Rectal smooth muscle tissue (tissue), 1 donor: ENCODE results near the gene FAM20A.

Source experiments
- H3K27ac ChIP-seq: one replicate; pipeline ENCODE4 v1.7.0; 2013; ENCODE audit warnings: low read depth, low read length, inconsistent platforms
- H3K27me3 ChIP-seq: one replicate; pipeline ENCODE4 v1.7.0; 2013; ENCODE audit warnings: low read length; ENCODE audit not compliant: control insufficient read depth, insufficient read depth
- H3K36me3 ChIP-seq: one replicate; pipeline ENCODE4 v1.7.0; 2013; ENCODE audit warnings: low read length; ENCODE audit not compliant: control insufficient read depth, insufficient read depth
- H3K4me1 ChIP-seq: one replicate; pipeline ENCODE4 v1.7.0; 2013; ENCODE audit warnings: low read length; ENCODE audit not compliant: control insufficient read depth, insufficient read depth
- H3K4me3 ChIP-seq: one replicate; pipeline ENCODE4 v1.7.0; 2013; ENCODE audit warnings: low read length
- H3K9ac ChIP-seq: one replicate; pipeline ENCODE4 v1.7.0; 2013; ENCODE audit warnings: low read length

The FAM20A gene

DNA sequence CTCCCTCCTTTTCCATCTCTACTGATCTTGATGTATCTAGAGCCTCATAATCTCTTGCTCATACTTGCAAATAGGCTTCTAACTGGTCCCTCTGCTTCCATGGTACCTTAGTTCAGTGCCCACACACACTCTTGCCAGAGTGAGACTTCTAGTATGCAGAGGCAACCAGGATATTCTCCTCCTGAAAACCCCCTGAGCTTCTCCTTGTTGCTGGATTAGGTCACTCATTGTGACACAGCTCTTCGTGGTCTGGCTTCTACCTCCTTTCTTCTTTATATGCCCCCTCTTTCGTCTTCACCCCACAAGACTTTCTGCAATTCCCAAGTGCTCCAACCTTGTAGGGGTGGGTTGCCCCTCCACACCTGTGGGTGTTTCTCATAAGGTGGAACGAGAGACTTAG lies 2.5 kb upstream of the FAM20A start:
- H3K9ac ChIP-seq: no peak overlapping the region
- no peak overlapping the region for H3K4me3 ChIP-seq
- no peak overlapping the region for H3K27ac ChIP-seq
- no peaks in the 10 kb centered on the region for H3K36me3 ChIP-seq
- H3K4me1 ChIP-seq: no peaks in the 10 kb centered on the region
- H3K27me3 ChIP-seq: peaks cover 12% of the 10 kb centered on the region

DNA sequence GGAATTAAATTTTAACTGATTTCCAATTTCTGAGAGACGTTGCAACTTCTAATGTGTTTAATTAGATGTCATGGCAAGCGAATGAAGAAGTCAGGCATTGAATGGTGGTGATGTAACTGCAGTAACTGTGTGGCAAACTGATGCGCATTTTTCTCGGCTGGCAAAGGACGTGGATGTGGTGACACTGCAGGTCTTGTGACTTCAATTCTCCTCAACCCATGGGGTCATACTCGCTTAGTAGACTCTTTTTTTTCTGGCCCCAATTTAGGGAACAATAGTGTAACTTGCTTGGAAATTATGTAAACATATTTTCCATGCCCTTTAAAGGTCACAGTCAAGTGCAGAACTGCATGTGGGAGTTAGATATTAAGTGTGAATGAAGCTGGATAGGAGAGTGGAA lies 1.9 kb upstream of the FAM20A start:
- H3K9ac ChIP-seq: no peak overlapping the region
- no peak overlapping the region for H3K27ac ChIP-seq

DNA sequence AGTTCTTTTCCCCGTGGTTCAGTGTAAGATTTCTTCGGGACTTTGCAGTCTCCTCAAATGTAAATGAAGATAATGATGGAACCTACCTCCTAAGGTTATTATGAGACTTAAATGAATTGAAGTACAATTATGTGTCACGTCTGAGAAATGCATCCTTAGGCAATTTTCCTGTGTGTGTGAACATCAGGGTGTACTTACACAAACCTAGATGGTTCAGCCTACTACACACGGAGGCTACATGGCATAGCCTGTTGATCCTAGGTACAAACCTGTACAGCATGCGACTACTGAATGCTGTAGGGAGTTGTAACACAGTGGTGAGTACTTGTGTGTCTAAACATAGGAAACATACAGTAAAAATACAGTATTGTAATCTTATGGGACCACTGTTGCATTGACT lies 1.1 kb upstream of the FAM20A start:
- Histone ChIP-seq H3K27me3 (peaks cover 12% of the 10 kb centered on the region), H3K9ac (no peak overlapping the region), H3K27ac (peak overlapping the region; percentile 19), H3K4me1 (no peaks in the 10 kb centered on the region), H3K36me3 (no peaks in the 10 kb centered on the region), H3K4me3 (no peak overlapping the region)

More for the DNA sequence above, 1.9 kb upstream of the FAM20A start:
- H3K36me3 ChIP-seq: no peaks in the 10 kb centered on the region
- no peaks in the 10 kb centered on the region for H3K4me1 ChIP-seq
- peaks cover 12% of the 10 kb centered on the region for H3K27me3 ChIP-seq
- H3K4me3 ChIP-seq: no peak overlapping the region

DNA sequence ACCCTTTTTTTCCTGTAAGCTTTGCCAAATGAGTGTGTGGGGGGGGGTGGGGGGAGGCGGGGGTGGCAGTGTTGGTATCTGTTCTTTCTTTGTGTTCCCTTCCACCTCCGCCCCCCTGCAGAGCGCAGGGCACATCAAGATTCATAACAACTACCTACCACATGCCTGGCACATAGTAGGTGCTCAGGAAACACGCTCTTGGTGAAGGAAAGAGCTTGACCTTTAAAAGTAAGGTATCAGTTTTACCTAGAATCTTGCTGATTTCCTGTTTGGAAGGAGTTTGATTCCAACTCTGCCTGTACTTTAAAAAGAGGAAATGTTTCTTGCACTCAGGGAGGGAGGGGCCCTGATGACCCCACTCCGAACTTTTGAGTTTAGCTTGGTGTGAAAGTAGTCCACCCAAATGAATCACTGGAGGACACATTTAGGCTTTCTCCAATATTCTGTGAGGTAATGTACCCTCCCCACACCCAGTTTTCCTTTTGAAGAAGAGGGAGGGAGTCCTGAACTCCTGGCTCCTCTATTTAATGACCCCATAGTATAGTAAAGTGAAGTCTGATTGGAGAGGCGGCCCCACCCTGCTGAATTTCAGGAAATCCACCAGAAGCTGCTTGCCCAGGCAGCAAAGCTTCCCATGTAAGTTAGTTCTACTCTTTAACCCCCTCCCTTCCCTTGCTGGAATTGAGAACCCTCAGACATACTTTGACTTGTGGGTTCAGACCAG lies 560 bp upstream of the FAM20A start:
- no peak overlapping the region for H3K9ac ChIP-seq
- H3K27me3 ChIP-seq: peaks cover 12% of the 10 kb centered on the region
- no peaks in the 10 kb centered on the region for H3K4me1 ChIP-seq
- no peak overlapping the region for H3K27ac ChIP-seq
- no peak overlapping the region for H3K4me3 ChIP-seq
- no peaks in the 10 kb centered on the region for H3K36me3 ChIP-seq

DNA sequence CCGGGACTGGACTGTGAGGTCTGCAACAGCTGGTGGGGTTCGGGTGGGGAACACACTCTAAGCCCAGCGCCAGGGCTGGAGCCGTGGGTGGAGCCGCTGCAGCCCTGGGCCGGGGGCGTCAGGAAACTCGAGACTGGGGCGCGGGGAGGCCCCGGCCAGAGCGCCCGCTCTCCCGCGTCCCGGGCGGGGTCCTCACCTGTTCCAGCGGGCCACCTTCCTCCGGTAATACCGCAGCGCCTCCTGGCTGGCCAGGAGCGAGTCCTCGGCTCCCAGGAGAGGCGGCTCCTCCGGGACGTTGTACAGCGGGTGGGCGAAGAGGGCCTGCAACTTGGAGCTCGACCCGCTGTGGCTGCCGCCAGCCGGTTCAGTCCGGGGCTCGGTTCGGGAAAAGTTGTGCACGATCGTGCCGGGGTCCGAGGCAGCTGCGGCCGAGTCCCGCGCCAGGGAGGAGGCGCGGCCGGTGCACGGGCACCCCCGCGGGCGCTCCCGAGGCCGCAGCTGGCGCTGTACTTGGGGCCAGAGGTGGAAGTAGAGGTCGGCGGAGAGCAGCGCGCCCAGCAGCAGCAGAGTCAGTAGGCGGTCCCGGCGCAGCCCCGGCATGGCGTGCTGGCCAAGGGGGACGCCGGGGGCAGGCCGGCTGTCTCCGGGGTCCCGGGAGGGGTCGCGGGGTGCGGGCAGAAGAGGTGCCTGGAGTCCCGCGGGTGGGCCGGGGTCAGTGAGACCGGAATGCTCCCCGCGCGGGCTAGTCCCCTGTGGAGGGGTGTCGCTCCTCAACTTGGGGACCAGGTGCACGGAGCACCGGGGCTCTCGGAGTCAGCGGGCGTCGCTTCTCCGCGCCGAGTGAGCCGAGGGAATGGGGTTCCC lies 868 bp downstream of the FAM20A start:
- no peak overlapping the region for H3K27ac ChIP-seq

DNA sequence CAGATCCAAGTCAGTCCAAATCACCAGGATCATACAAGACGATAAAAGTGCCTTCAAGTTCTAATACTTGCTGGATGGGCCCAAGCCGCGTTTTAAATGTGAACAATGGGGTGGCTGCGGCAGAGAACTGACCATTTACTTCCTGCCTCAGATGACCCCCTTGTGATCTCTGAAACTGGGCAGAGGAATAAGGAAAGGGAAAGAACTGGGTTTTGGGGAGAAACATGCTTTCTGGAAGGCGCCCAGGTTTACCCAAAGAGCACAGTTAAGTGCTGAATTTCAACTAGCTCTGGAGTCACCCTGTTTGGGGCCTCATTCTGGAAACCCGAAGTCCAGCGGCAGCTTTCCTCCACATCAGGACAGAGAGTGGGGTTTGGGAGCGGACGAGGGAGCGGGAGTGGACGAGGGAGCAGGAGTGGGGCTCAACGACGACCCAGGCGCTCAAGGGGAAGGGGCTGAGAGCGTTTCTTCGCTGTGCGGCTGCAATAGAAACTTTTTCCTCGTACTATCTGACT lies 1.6 kb downstream of the FAM20A start:
- no peaks in the 10 kb centered on the region for H3K36me3 ChIP-seq
- H3K4me1 ChIP-seq: no peaks in the 10 kb centered on the region
- peaks cover 12% of the 10 kb centered on the region for H3K27me3 ChIP-seq
- H3K4me3 ChIP-seq: peak overlapping the region; percentile 60
- no peak overlapping the region for H3K27ac ChIP-seq
- H3K9ac ChIP-seq: no peak overlapping the region

More for the DNA sequence above, 868 bp downstream of the FAM20A start:
- Histone ChIP-seq H3K4me1 (no peaks in the 10 kb centered on the region), H3K27me3 (peaks cover 12% of the 10 kb centered on the region), H3K4me3 (peak overlapping the region; percentile 60), H3K36me3 (no peaks in the 10 kb centered on the region), H3K9ac (no peak overlapping the region)

DNA sequence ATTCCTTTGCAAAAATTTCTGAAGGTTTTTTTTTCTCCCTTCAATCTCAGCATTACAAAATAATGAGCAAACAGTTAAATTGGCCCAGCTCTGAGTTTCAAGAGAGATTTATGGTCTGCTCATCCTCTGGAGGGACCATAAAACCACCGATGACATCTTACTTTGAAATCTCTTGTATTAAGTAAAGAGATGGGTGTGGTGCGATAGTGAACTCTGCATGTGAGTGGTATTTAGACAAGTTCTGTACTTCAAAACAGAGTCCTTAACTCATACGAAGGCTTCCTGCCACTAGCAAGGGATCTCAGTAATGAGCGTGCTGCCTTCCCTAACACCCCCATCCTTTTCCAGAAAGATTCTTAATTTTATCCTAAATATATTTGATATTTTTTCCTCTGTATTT lies 2.1 kb downstream of the FAM20A start:
- Histone ChIP-seq H3K27ac (no peak overlapping the region), H3K4me3 (no peak overlapping the region), H3K4me1 (no peaks in the 10 kb centered on the region)

DNA sequence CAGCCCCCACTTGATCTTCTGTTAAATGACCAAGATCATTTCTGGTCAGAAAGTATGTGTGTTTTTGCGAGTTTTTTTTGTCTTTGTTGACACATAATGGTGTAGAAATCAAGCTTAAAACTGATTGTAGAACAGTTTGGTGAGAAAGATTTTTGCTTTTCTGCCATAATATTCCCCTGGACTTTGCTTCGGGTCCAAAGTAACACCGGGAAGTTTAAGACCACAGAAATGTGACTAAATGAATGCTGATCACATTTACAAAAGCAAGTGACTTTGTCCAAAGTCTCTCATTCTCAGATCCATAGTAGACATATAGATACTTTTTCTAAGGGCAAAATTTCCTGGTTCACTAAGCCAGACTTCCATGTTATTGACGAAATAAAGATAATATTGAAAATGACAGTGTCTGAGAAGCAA lies 2.6 kb downstream of the FAM20A start:
- H3K9ac ChIP-seq: no peak overlapping the region
- H3K36me3 ChIP-seq: no peaks in the 10 kb centered on the region
- peaks cover 12% of the 10 kb centered on the region for H3K27me3 ChIP-seq
- no peak overlapping the region for H3K4me3 ChIP-seq
- H3K27ac ChIP-seq: no peak overlapping the region
- H3K4me1 ChIP-seq: no peaks in the 10 kb centered on the region

More for the DNA sequence above, 2.1 kb downstream of the FAM20A start:
- peaks cover 12% of the 10 kb centered on the region for H3K27me3 ChIP-seq
- no peaks in the 10 kb centered on the region for H3K36me3 ChIP-seq
- H3K9ac ChIP-seq: no peak overlapping the region

GRCh38 chr17:68598074-68598473 lies 3.1 kb downstream of the FAM20A start:
- no peak overlapping the region for H3K27ac ChIP-seq
- no peaks in the 10 kb centered on the region for H3K36me3 ChIP-seq
- no peaks in the 10 kb centered on the region for H3K4me1 ChIP-seq
- H3K4me3 ChIP-seq: no peak overlapping the region
- H3K27me3 ChIP-seq: peaks cover 8% of the 10 kb centered on the region
- H3K9ac ChIP-seq: no peak overlapping the region

- Histone ChIP-seq H3K4me3 (no peak overlapping the region), H3K36me3 (no peaks in the 10 kb centered on the region), H3K4me1 (no peaks in the 10 kb centered on the region), H3K27ac (no peak overlapping the region), H3K9ac (no peak overlapping the region), H3K27me3 (peaks cover 8% of the 10 kb centered on the region)
Observed at GRCh38 chr17:68596411-68596945, 4.7 kb downstream of the FAM20A start.

DNA sequence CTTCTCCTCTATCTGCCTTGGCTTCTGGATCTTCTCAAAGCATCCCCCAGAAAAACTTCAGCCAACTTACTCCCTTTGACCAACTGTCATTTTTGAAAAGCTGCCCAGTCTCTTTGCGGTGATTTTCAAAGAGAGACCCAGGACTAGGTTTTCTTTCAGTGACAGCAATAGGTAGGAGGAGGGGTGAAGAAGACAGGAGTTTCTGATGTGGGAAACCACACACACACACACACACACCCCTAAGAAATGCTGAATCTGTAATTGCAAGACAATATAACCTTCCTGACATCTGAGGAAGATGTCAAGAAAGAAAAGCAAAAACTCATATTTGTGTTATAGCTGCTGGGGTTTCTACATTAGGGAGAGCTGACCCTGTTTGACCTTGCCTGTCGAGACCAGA lies 5.2 kb downstream of the FAM20A start:
- no peaks in the 10 kb centered on the region for H3K4me1 ChIP-seq
- H3K9ac ChIP-seq: no peak overlapping the region
- peaks cover 5% of the 10 kb centered on the region for H3K27me3 ChIP-seq
- H3K27ac ChIP-seq: no peak overlapping the region
- no peaks in the 10 kb centered on the region for H3K36me3 ChIP-seq
- H3K4me3 ChIP-seq: no peak overlapping the region

DNA sequence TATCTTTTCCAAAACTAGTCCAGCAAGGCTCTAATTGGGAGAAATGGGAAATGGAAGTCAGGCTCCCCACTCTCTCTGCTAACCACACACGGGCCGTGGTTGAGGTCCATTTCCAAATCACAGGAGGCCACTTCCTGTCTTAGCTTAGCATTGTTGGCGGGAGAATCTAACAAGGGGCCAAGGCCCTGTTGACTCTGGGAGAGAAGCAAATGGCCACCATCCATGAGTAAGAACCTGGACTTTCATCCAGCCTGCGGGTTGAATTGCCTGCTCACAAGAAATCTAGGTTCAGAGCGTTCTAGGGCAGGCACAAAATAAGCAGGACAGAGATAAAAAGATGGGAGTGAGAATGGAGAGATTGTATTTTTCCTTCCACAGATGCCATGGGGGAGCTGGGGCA lies 5.7 kb downstream of the FAM20A start:
- Histone ChIP-seq H3K9ac (no peak overlapping the region), H3K4me3 (no peak overlapping the region), H3K36me3 (no peaks in the 10 kb centered on the region), H3K27me3 (peaks cover 5% of the 10 kb centered on the region), H3K4me1 (no peaks in the 10 kb centered on the region), H3K27ac (no peak overlapping the region)
